GM23248 (cell line): ENCODE results near the gene FARP1.

ENCODE experiments used
- EZH2 ChIP-seq: fragments of 200-600 bp; sonication (generic); IDR thresholded peaks from 2 replicates; pipeline ENCODE4 v1.6.1; 2018; ENCODE audit warnings: antibody characterized with exemption, mild to moderate bottlenecking; ENCODE audit not compliant: insufficient read depth, poor library complexity, severe bottlenecking
- EZH2phosphoT487 ChIP-seq: fragments of 200-600 bp; sonication (generic); IDR thresholded peaks from 2 replicates; pipeline ENCODE4 v1.6.1; 2018; ENCODE audit warnings: antibody characterized with exemption, moderate library complexity, mild to moderate bottlenecking, low read depth; ENCODE audit not compliant: insufficient read depth

DNA sequence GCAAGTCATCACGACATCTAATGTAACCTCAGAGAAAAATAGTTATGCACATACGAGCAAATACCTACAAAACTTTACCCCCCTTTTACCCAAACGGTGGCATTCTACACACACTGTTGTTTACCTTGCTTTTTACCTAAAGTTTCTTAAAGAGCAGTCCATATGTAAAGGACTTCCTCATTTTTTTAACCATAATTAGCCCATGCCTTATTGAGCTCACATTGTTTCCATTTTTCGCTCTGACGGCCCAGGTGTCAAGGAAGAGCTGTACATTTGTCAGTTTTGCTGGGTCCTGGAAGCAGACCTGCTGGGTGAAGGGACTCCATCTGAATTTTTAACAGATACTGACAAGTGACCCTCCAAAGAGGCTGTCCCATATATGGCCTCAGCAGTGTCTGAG, 344.6 kb downstream of the FARP1 start:
- TF ChIP-seq EZH2 (no peak), EZH2phosphoT487 (no peak)
